ENCODE measurements around the gene ANKRD30B.

ANKRD30B gene

DNA sequence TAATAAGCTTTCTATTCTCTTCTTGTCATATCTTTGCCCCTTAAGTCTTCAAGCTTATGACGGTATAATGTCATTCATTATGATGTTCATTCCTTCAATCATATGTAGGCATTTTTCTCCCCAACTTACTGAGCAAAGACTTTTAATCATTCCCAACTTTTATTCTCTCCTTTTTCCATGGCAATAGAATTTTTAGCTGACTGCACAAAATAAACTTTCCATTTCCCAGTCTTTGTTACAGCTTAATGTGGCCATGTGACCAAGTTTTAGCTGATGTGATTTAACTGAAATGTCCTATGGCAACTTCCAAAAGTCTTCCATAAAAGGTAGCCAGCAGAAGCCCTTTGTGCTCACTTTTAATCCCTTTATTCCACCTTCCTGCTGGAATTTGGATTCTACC, 152.5 kb downstream of the ANKRD30B start:
- DNase-seq (ENCODE audit: low read depth in 1 of 2, low spot score in 1 of 2), result no peak
- TF ChIP-seq JUND (IDR thresholded peaks at IDR 0.05; ENCODE audit: low read depth), result no peak
- in situ Hi-C loops (cut with HindIII; ENCODE audit: low pct_unique_long_range_greater_than_20kb, low sequenced_read_pairs), result no loop called here
